ENCODE data around the gene CDCP1.

The CDCP1 gene

GRCh38 chr3:45037720-45038455 lies 108.3 kb downstream of the CDCP1 start:
- Histone ChIP-seq H3K36me3 (ENCODE audit: insufficient read depth, low read length) (peaks cover 4% of the 10 kb centered on the region), H3K9me3 (ENCODE audit: low read length) (no peaks in the 10 kb centered on the region), H3K27me3 (ENCODE audit: control insufficient read depth in 1 of 2, insufficient read depth in 2 of 2, low read length in 2 of 2) (no peaks in the 10 kb centered on the region), H3K9ac (ENCODE audit: low read length) (no peak overlapping the region), H3K27ac (ENCODE audit: low read depth, low read length) (no peak overlapping the region), H3K4me1 (ENCODE audit: insufficient read depth, low read length) (peaks cover 45% of the 10 kb centered on the region), H3K4me3 (ENCODE audit: low read depth in 1 of 2, low read length in 2 of 2) (no peak overlapping the region)

GRCh38 chr3:45035441-45036301 lies 110.5 kb downstream of the CDCP1 start:
- no peaks in the 10 kb centered on the region for H3K27me3 ChIP-seq (ENCODE audit: control insufficient read depth in 1 of 2, insufficient read depth in 2 of 2, low read length in 2 of 2)
- peak overlapping the region; percentile 22 to 68 for H3K4me3 ChIP-seq (ENCODE audit: low read depth in 1 of 2, low read length in 2 of 2)
- H3K9me3 ChIP-seq (ENCODE audit: low read length) = no peaks in the 10 kb centered on the region
- peaks cover 34% of the 10 kb centered on the region for H3K4me1 ChIP-seq (ENCODE audit: insufficient read depth, low read length)
- H3K36me3 ChIP-seq (ENCODE audit: insufficient read depth, low read length) = peaks cover 12% of the 10 kb centered on the region
- H3K27ac ChIP-seq (ENCODE audit: low read depth, low read length) = peak overlapping the region; percentile 12
- peak overlapping the region; percentile 47 for H3K9ac ChIP-seq (ENCODE audit: low read length)

- peak overlapping the region; percentile 17 for H3K27ac ChIP-seq (ENCODE audit: low read depth, low read length)
Measured at GRCh38 chr3:45034612-45035252, 111.4 kb downstream of the CDCP1 start.

GRCh38 chr3:45033791-45034190 lies 112.4 kb downstream of the CDCP1 start:
- Histone ChIP-seq H3K9ac (ENCODE audit: low read length) (no peak overlapping the region), H3K27ac (ENCODE audit: low read depth, low read length) (no peak overlapping the region), H3K9me3 (ENCODE audit: low read length) (no peaks in the 10 kb centered on the region), H3K4me3 (ENCODE audit: low read depth in 1 of 2, low read length in 2 of 2) (no peak overlapping the region), H3K36me3 (ENCODE audit: insufficient read depth, low read length) (peaks cover 13% of the 10 kb centered on the region), H3K4me1 (ENCODE audit: insufficient read depth, low read length) (peaks cover 44% of the 10 kb centered on the region), H3K27me3 (ENCODE audit: control insufficient read depth in 1 of 2, insufficient read depth in 2 of 2, low read length in 2 of 2) (no peaks in the 10 kb centered on the region)

More at GRCh38 chr3:45034612-45035252, 111.4 kb downstream of the CDCP1 start:
- Histone ChIP-seq H3K4me3 (ENCODE audit: low read depth in 1 of 2, low read length in 2 of 2) (no peak overlapping the region), H3K9me3 (ENCODE audit: low read length) (no peaks in the 10 kb centered on the region), H3K27me3 (ENCODE audit: control insufficient read depth in 1 of 2, insufficient read depth in 2 of 2, low read length in 2 of 2) (no peaks in the 10 kb centered on the region), H3K4me1 (ENCODE audit: insufficient read depth, low read length) (peaks cover 37% of the 10 kb centered on the region), H3K9ac (ENCODE audit: low read length) (no peak overlapping the region), H3K36me3 (ENCODE audit: insufficient read depth, low read length) (peaks cover 13% of the 10 kb centered on the region)

Data from muscle layer of colon (tissue), 2 donors.